Activated CD4-positive, CD25-positive, alpha-beta regulatory T cell (primary cell): ENCODE data around the gene FOXP4.

Experiments
- DNase-seq, 4 experiments: peaks; one replicate each; lab custom pipeline; 2025; lab: John Stamatoyannopoulos, UW

Gene FOXP4

DNA sequence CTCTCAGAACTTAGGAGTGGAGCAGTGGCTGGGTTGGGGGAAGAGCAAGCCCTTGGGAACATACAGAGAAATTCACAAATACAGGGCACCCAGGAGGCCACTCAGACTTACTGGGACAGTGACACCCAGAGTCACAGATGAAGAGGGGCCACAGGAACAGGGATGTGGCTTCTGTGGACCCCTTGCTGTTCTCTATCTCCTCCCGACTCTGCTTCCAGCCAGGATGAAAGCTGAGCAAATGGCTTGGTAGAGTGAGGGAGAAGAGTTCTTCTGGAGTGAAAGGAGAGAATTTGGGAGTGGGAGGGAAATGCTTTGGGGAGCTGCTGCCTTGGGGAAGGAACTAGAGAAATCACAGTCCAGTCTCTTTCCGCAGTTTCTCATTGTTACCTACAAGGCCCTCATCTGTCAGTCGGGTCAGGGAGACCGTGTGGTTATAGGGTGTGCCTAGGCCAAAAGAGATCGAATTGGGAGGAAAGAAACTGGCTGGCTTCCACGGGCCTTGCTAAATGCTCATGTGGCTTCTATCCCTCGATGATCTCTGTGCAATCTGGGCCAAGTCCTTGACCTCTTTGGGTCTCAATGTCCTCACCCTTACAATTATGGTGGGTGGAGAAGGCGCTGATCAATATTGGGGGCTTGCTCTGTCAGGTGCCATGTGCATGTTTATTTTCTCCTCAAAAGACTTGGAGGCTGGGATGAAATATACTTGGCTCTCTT, 17.0 kb downstream of the FOXP4 start:
- DNase-seq, result no peak

DNA sequence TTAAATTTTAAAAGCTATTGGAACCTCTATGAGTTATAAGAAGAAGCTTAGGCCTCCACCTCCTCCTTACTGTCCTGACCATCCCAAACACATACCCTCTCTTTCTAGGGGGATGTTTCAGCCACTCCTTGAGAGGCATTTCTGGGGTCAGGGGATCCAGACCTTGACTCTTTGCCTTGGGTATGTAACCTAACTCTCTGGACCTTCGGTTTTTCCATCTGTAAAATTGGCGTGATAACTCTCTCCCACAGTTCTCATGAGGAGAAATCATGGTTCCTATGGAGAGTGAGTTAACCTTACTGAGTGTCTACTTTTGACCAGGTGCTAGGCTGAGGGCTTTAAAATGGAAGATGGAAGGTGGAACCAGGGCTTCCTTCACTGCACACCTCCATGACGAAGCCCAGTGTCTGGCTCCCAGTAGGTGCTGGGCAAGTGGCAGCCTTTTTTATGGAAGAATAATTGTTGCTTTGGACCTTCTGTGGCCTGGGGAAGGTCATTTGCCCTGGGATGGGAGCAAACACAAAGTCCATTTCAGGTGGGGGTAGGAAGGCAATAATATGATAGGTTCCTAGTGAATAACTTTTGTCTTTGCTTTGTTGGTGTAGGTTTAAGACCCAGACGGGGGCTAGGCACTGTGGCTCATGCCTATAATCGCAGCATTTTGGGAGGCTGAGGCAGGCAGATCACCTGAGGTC, 18.4 kb downstream of the FOXP4 start:
- no peak for DNase-seq

DNA sequence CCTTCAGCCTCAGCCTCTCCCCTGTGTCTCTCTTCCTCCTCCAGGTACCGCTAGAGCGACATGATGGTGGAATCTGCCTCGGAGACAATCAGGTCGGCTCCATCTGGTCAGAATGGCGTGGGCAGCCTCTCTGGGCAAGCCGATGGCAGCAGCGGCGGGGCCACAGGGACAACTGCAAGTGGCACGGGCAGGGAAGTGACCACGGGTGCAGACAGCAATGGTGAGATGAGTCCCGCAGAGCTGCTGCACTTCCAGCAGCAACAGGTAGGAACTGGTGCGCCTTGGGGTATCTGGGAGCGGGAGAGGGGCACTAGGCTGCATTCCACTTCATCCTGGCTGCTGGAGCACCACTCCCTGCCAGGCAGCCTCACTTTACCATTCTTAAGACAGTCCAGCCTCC, 19.5 kb downstream of the FOXP4 start:
- DNase-seq, result no peak

DNA sequence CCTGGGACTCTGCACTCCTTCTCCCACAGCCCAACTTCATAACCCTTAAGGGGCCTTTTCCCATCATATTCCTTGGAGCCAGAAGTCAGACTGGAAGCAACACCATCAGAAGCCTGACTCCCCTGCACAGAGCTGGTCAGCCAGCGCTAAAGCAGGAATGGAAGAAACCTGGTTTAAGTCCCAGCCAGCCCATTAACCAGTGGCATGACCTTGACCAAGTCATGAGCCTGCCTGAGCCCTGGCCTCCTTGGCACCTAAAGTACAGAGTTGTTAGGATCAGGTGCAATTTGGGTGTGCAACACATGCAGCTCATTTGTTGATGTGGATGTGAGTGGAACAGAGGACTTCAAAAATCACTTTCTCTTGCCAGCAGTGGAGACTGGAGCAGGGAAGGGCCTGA, 20.8 kb downstream of the FOXP4 start:
- no peak for DNase-seq

DNA sequence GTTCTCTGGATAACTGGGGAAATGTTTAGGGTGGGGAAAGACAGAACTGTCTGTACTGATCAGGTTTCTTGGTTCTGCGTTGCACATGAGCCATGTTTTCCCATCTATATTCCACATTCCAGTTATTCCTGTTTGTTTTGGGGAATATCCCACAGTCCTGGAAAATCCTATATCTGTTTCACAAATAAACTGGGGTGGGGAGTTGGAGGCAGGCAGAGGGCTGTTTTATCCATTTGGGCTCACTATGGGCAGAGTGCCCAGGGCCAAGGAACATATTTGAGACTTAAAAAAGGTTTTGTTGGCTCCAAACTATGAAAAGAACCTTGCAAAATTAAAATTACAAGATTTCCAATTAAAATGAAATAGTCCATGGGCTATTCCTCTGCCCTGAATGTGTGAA, 21.5 kb downstream of the FOXP4 start:
- DNase-seq, result no peak

DNA sequence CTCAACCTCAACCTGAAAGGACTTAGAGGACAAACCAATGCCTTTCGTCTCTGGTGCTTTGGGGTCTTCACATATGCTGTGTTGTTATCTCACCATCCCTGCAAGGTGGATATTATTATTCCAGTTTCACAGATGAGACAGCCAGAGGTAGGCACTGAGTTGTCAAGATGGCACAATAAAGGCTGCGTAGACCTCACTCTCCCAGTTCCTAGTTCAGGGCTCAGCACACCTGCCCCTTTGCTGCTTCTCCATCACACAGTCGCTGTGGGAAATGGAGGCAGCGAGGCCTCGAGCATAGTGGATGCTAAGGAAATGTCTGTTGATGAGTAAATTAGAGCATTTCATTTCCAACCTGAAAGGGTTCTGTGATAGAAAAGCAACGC, 22.0 kb downstream of the FOXP4 start:
- no peak for DNase-seq

DNA sequence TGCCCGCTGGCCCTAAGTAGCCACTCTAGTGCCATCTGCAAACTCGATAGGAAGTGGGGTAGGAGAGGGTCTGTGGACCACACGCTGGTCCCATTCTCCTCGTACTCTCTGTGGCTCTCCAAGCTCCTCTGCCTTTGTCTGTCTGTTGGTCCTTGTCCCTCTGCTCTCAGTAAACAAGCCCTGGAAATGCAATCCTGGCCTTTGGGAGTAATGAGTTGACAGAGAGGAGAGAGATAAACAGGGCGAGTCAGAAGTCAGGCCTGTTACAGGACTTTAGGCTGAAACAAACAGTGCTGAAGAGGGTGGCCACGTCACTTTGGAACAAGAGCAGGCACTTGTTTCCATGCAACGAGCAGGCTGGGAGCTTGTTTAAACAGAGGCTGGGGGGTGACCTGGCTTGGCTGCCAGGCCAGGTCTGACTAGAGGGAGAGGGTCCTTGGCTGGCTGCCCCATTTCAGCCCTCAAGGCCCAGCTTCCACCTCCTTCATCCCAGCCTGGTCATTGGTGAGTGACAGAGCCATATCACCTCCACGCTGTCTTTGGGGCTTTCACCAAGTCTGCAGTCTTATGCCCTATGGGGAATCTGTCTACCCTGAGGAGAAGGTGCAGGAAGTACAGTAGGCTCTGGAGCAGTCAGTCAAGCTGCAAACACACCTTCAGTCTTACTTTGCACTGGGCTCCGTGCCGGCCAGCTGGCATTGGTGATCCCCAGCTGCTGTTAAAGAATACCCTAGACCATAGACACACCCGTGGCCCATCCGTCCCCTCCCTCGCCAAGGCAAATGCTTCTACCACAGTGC, 22.6 kb downstream of the FOXP4 start:
- DNase-seq, result no peak

DNA sequence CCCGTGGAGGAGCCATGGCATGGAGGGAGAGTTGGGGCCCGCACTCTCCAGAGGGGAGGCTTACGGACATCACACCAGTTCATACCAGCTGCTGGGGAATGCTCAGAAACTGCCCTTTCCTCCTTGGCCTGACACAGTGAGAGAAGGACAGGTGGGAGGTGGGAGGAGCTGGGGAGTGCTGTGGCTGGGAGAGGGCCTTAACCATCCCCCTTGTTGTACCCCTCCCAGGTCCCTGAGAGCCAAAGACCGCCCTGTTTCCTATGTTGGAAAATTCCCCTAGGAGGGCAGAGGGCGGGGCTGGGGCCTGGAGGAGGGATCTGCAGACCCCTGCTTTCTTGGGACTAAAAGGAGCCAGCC, 24.1 kb downstream of the FOXP4 start:
- no peak for DNase-seq

DNA sequence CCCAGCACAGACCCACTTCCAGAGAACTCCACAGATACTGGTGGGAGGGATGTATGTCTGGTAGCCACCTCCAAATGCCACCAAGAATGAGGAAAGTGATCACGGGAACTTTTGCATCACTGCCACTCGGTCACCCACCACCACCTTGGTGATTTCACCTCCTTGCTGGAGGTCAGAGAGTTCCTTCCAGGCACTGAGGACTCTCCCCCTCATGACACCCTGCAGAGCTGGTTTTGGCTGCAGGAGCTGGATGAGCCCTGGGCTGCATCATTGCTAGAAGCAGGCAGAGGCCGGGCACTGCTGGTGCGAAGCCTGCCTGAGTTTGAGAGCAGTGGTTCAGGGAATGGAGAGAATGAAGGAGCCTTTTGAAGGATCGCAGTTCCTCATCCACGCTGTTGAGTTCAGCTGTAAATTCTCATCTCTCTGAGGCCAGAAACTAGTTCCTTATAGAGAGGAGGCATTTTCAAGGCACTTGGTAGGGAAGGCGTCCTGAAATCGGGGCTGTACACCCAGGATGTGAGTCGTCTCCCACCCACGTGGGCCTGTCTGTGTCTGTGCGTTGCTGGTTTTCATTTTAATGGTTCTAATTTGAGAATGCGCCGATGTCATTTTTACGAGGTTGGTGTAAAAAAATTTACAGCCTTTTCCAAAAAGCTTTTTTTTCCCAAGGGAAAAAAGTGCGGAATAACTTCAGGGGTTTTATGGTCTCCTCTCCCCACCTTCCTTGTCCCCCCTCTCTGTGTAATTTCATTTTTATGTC, 25.0 kb downstream of the FOXP4 start:
- no peak for DNase-seq

DNA sequence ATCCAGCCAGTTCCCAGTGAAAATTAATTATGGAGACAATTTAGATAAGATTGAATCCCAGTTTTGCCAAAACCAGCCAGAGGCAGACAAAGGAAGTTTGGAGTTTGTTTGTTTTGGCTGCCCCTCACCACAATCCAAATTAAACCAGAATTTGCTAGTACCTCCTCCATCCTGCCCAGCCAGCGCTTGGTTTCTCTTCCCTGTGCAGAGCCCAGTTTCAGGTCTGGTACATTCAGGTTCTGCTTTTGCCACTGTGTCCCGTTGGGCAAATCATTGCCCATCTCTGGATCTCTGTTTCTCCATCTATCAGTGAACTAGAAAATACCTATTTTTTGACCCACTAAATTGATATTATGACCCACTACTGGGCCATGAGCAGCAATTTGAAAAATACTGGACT, 26.4 kb downstream of the FOXP4 start:
- DNase-seq, result no peak

DNA sequence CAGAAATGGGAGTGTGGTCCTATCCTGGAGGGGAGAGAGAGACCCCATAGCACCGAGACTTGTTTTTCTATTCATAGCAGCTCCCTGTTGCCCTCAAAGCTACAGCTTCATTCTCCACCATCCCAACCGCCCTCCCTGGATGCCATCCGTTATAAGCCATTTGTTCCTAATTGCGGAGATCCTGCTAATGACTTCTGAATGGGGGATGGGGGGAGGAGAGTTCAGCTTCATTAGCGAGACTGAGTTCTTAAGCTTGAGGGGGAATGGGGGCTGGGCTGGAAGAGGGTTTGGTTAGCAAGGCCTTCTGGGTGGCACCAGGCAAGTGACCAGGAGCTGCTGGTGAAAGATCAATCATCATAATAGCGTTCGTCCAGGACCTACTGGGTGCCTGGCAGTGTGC, 27.1 kb downstream of the FOXP4 start:
- DNase-seq, result no peak

DNA sequence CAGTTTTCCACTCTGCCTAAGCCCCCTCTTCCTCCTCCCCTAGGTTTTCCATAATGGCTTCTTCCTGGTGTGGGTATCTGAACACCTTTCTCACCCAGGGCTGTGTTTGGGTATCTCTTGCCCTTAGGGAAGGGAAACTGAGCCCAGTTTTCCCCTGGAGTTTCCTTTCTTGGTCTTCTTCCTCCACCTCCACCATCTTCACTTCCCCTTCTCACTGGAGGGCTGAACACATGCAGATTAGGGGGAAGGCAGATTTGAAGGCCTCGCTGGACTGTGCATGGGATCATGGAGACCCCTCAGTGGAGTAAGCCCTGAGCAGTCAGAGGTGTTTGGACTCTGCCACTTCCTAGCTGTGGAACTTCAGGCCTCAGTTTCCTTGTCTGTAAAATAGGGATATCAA, 27.8 kb downstream of the FOXP4 start:
- no peak for DNase-seq

DNA sequence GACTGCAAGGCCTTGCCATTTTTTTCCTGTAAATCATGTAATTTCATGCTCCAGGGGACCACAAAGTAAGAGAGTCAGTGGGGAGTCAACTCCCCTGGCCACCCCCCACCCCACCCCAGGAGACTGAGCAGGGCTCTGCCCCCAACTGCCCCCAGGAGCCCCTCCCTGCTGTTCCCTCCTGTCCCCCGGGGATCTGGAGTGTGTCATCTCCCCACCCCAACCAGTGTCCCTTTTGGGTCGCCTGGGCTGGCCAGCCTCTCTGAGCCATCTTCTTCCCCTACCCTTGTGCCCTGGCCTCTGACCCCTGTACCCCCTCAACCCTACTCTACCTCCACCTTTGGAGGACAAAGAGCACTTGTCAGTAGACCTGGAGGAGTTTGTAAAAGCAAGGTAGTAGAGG, 29.4 kb downstream of the FOXP4 start:
- DNase-seq, result no peak

DNA sequence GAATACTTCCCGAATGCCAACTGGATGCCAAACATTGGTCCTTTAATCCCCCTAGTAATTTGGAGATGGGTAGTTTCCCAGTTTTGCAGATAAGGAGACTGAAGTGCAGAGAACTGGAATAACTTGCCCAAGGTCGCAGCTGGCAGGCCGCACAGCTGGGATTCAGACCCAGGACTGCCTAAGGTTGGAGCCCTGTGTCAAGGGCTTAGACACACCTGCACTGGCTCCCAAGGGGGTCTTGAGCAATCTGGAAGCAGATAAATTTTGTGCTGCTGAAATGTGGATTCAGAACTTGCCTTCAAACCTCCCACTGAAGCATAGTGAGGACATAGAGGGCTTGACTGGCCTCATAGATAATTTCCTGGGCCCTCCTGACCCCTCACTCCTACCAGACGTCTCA, 30.5 kb downstream of the FOXP4 start:
- no peak for DNase-seq

DNA sequence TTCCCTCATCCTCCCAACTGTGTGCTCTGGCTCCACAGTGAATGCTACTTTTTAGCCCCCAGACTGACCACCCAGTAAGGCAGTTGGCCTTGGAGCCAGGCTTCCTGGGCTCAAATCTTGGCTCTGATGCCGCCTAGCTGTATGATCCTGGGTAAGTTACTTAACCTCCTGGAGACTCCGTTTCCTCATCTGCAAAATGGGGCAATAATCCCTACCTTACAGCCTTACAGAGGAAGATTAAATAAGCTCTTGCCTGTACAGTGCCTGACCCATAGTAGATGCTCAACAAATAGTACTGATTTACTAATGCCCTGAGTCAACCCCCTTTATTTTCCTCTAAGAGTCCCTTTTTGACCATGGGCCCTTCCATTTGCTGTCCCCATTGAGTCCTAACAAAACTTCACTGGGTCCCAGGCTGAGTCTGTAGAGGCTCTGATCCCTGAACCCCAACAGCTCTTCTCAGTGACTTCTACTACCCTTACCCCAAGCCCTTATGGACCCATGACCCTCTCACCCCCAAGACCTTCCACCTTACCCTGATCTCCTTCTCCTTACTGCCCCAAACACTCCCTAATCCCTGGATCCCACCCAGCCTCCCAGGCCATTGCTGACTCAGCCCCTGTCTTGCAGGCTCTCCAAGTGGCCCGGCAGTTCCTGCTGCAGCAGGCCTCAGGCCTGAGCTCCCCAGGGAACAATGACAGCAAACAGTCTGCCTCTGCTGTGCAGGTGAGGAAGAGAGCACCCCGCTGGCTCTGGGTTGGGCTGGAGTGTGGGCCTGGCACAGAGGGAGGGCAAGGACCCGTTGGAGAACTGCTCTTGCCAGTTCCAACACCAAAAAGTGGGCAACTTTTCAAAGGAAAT, 31.4 kb downstream of the FOXP4 start:
- DNase-seq, result no peak

DNA sequence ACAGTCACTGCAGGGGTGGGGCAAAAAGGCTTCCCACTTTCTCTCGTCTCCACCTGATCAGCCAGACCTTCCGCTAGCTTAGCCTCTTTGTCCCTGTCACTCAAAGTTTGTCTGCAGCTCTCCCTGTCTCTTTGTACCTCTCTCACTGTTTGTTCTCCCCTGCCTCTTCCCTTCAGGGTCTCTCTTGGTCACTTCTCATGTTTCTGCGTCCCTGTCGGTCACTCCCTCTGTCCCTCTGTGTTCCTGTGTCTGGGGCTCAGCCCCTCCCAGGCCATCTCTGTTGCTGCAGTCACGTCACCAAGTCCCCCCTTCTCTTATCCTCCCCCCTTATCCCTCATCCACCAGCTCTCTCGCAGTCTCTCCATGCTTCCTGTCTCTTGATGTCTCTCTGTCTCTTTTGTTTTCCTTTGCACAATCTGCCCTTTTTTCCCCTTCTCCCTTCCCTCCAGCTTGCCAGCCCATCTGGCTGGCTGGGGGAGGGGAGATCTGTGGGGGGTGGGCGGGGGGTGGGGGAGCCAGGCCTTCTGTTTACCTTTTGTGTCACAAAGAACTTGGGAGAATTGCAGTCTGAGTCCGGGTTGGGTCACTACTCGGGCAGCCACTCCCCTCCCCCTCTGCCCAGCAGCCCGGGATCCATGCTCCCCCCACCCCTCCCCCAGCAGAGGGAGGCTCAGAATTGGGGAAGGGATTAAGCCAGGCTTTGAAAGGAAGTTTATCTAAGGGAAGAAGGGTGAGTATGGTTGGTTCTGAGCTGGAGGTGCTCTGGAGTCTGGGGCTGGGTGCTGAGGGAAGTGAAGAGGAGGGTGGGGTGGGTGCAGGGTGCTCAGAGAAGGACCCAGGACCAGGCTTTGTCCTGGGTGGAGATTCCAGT, 32.3 kb downstream of the FOXP4 start:
- DNase-seq, result no peak

DNA sequence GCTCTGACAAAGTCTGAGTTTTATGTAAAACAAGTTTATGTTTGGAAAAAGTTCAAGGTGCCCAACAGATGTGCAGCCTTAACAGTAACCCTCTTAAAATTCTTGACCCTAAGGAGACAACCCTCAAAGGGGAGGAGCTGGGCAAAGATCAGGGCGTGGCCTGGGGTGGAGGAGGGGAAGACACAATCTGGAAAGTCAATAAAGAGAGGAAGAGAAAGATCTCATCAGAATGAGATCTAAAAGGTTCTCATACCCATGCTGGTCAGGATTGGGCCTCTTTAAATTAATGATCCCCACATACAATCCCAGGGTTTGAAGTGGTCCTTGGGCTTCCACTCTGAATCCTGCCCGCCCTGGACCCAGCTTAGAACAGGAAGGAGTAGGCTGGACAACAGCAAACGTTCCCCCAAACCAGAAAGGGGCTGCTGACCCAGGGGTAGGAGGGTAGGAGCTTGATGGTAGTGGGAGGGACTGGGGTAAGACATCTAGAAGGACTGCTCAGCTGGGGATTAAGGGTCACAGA, 33.0 kb downstream of the FOXP4 start:
- no peak for DNase-seq

DNA sequence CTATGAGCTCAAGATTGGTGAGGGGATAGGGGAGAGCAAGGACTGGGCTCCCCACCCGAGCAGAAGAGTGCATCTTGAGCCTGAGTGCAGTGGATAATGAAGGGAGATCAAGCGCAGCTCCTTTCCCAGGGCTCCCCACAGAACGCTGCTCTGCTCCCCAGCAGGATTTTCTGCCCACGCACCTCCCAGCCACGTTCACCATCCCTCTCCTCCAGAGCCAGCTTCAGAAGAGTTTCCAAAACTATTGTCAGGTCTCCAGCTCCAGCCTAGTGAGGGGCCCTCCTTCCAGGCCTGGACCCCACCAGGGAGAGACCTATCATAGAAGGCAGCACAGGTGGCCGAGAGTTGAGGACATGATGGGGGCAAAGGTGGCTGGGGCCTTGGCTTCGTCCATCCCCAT, 34.5 kb downstream of the FOXP4 start:
- no peak for DNase-seq

DNA sequence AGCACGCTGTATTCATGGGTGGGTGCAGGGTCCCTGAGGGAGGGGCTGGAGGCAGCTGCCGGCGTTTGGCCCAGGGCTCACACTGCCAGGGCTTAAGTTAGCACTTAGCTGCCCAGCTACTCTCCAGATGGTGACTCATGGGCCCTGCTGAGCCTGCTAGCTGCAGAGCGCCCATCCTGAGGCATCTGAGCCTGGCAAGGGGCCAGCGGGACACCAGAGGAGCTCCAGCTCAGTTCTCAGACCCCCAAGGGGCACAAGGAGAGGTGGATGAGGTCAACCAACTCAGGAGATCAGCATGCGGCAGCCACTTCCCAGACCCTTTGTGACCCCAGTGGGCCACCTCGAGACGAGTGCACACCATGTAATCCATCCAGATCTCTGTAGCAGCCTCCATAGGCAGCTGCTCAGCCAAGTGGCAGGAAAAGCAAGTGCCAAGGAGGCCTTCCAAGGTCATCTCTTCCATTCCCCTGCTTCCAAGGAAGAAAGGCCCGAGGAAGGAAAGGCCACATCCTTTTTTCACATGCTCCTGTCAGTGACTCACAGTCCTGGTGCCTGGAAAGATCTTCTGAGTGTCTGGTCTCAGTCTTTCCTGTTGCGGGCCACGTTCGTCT, 35.3 kb downstream of the FOXP4 start:
- no peak for DNase-seq

DNA sequence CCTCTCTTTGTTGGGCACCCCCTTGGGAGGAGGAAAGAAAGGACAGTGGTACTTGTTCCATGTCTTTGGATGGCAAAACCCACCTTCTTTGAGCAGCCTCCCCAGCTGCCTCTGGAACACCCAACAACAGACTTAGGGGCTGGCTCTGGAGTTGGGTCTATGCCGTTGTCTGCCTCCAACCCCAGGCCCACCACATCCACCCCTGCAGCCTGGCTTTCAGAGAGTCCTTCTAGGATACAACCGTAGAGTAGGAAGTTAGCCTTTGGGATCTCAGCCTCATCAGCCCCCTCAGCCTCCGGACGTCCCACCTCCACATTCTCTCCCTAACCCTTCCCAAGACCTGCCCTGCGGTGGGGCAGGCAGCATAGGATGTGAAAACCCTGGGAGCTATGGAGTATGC, 36.4 kb downstream of the FOXP4 start:
- DNase-seq, result no peak
